ENCODE results near the gene ALX3. TPM values are rescaled to one million over a fixed set of nuclear protein-coding genes. Genes with fewer than 3 reads are reported as not detected.
A peak's percentile ranks its signal among the peaks of the same experiment; 100 is the strongest.

The ALX3 gene
- polyA plus RNA-seq, 3 donors = not detected

- WGBS (ENCODE audit: insufficient coverage) = no CpG with 5 or more reads among the region's 3 CpGs
- H3K4me3 Mint-ChIP-seq = no peak overlapping the region
- no peak overlapping the region for H3K27ac ChIP-seq (ENCODE audit: low read depth in 1 of 2, low read length in 2 of 2)
- H3K4me2 ChIP-seq (replicated peaks; ENCODE audit: extremely low read depth, low read length, poor library complexity, severe bottlenecking) = no peak overlapping the region
- H3K4me3 ChIP-seq (replicated peaks in 1 of 3; ENCODE audit: low read depth in 2 of 3, low read length in 3 of 3) = no peak overlapping the region
- H3K9me3 Mint-ChIP-seq = peaks cover 0 to 1% (median 0%) of the 10 kb centered on the region in 7 donors
- H3K36me3 ChIP-seq (replicated peaks in 1 of 2; ENCODE audit: control insufficient read depth in 1 of 2, insufficient read depth in 2 of 2, low read length in 2 of 2) = peaks cover 95 to 98% of the 10 kb centered on the region in 2 donors
- H3K4me1 ChIP-seq (ENCODE audit: control insufficient read depth in 1 of 2, insufficient read depth in 2 of 2, low read length in 2 of 2) = peaks cover 0 to under 1% of the 10 kb centered on the region in 2 donors
- H4K20me1 ChIP-seq (ENCODE audit: insufficient read depth, low read length) = no peaks in the 10 kb centered on the region
- H3K27me3 Mint-ChIP-seq (ENCODE audit: low read depth in 3 of 3) = no peaks in the 10 kb centered on the region
- peaks cover 90 to 98% of the 10 kb centered on the region in 2 donors for H3K36me3 Mint-ChIP-seq
- no peaks in the 10 kb centered on the region for H3K9me3 ChIP-seq (replicated peaks in 1 of 2; ENCODE audit: control insufficient read depth in 1 of 2, insufficient read depth in 1 of 2, low read length in 2 of 2)
- no peak overlapping the region for H3K9ac ChIP-seq (ENCODE audit: insufficient read depth, low read length, poor library complexity, severe bottlenecking)
- TF ChIP-seq, protein P1, sequence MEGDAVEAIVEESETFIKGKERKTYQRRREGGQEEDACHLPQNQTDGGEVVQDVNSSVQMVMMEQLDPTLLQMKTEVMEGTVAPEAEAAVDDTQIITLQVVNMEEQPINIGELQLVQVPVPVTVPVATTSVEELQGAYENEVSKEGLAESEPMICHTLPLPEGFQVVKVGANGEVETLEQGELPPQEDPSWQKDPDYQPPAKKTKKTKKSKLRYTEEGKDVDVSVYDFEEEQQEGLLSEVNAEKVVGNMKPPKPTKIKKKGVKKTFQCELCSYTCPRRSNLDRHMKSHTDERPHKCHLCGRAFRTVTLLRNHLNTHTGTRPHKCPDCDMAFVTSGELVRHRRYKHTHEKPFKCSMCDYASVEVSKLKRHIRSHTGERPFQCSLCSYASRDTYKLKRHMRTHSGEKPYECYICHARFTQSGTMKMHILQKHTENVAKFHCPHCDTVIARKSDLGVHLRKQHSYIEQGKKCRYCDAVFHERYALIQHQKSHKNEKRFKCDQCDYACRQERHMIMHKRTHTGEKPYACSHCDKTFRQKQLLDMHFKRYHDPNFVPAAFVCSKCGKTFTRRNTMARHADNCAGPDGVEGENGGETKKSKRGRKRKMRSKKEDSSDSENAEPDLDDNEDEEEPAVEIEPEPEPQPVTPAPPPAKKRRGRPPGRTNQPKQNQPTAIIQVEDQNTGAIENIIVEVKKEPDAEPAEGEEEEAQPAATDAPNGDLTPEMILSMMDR (IDR thresholded peaks at IDR 0.05) = no peak
- H3K4me1 Mint-ChIP-seq = no peaks in the 10 kb centered on the region
- no peaks in the 10 kb centered on the region for H3K79me2 ChIP-seq (ENCODE audit: insufficient read depth, low read length)
- no peak for DNase-seq
- H3K27me3 ChIP-seq (ENCODE audit: control insufficient read depth in 2 of 2, insufficient read depth in 2 of 2, low read length in 2 of 2) = no peaks in the 10 kb centered on the region
- no peak overlapping the region for H2AFZ ChIP-seq (ENCODE audit: insufficient read depth, low read depth, low read length, poor library complexity, severe bottlenecking)
- H3K27ac Mint-ChIP-seq = no peak overlapping the region
- intact Hi-C loops (cut with micrococcal nuclease) = no loop called here
Observed at GRCh38 chr1:110017792-110018191, 52.7 kb downstream of the ALX3 start.

GRCh38 chr1:110012100-110012780, 58.2 kb downstream of the ALX3 start:
- Histone ChIP-seq H3K27ac (ENCODE audit: low read depth in 1 of 2, low read length in 2 of 2) (peak overlapping the region; percentile 31 to 60), H3K9ac (ENCODE audit: insufficient read depth, low read length, poor library complexity, severe bottlenecking) (no peak overlapping the region)

More at GRCh38 chr1:110012100-110012780, 58.2 kb downstream of the ALX3 start:
- peaks cover 16% of the 10 kb centered on the region for H3K4me1 Mint-ChIP-seq
- H3K27me3 ChIP-seq (ENCODE audit: control insufficient read depth in 2 of 2, insufficient read depth in 2 of 2, low read length in 2 of 2) = no peaks in the 10 kb centered on the region
- H3K79me2 ChIP-seq (ENCODE audit: insufficient read depth, low read length) = peaks cover 4% of the 10 kb centered on the region
- peaks cover 13 to 20% of the 10 kb centered on the region in 2 donors for H3K4me1 ChIP-seq (ENCODE audit: control insufficient read depth in 1 of 2, insufficient read depth in 2 of 2, low read length in 2 of 2)
- no peaks in the 10 kb centered on the region for H3K27me3 Mint-ChIP-seq (ENCODE audit: low read depth in 3 of 3)
- no peak overlapping the region for H3K4me3 ChIP-seq (replicated peaks in 1 of 3; ENCODE audit: low read depth in 2 of 3, low read length in 3 of 3)
- WGBS (ENCODE audit: insufficient coverage) = no CpG with 5 or more reads among the region's 6 CpGs
- peak overlapping the region in 6 of 7 donors; percentile 31 to 83 (median 67) for H3K27ac Mint-ChIP-seq
- no peak overlapping the region for H3K4me2 ChIP-seq (replicated peaks; ENCODE audit: extremely low read depth, low read length, poor library complexity, severe bottlenecking)
- intact Hi-C loops (cut with micrococcal nuclease) = loop anchor here in 1 of 2 donors (5.0 kb wide), 1 partner anchor 370 kb away; no protein-coding TSS in a partner anchor
- TF ChIP-seq, protein P1 (IDR thresholded peaks at IDR 0.05) = no peak
- H3K36me3 ChIP-seq (replicated peaks in 1 of 2; ENCODE audit: control insufficient read depth in 1 of 2, insufficient read depth in 2 of 2, low read length in 2 of 2) = peaks cover 73 to 92% of the 10 kb centered on the region in 2 donors
- peaks cover 73 to 83% of the 10 kb centered on the region in 2 donors for H3K36me3 Mint-ChIP-seq
- no peak overlapping the region for H2AFZ ChIP-seq (ENCODE audit: insufficient read depth, low read depth, low read length, poor library complexity, severe bottlenecking)
- H3K4me3 Mint-ChIP-seq = no peak overlapping the region
- peaks cover 6% of the 10 kb centered on the region for H4K20me1 ChIP-seq (ENCODE audit: insufficient read depth, low read length)
- H3K9me3 ChIP-seq (replicated peaks in 1 of 2; ENCODE audit: control insufficient read depth in 1 of 2, insufficient read depth in 1 of 2, low read length in 2 of 2) = no peaks in the 10 kb centered on the region
- peak in 1 of 3 donors; percentile 35 for DNase-seq
- no peaks in the 10 kb centered on the region for H3K9me3 Mint-ChIP-seq
